Trophoblast cell (in vitro differentiated cells and primary cell): Measurements from ENCODE around the gene OTUB1.

Experiments
- DNase-seq, 2 donors: peaks; one replicate each; pipeline ENCODE4 v3.0.0-alpha.2; 2016
- H2AFZ ChIP-seq: 2 replicates; pipeline ENCODE4 v1.6.1; 2013; ENCODE audit warnings: low read length, moderate library complexity, mild to moderate bottlenecking; ENCODE audit not compliant: insufficient read depth, poor library complexity
- H2AK5ac ChIP-seq: 2 replicates; pipeline ENCODE4 v1.6.1; 2013; ENCODE audit warnings: mild to moderate bottlenecking, low read length
- H2BK120ac ChIP-seq: 2 replicates; pipeline ENCODE4 v1.6.1; 2013; ENCODE audit warnings: low read length, mild to moderate bottlenecking, moderate library complexity; ENCODE audit not compliant: insufficient read depth, poor library complexity
- H2BK12ac ChIP-seq: 2 replicates; pipeline ENCODE4 v1.6.1; 2013; ENCODE audit warnings: mild to moderate bottlenecking, low read length, moderate library complexity
- H2BK5ac ChIP-seq: 2 replicates; pipeline ENCODE4 v1.6.1; 2013; ENCODE audit warnings: low read length, low read depth, moderate library complexity, mild to moderate bottlenecking; ENCODE audit not compliant: poor library complexity
- H3K14ac ChIP-seq: 2 replicates; pipeline ENCODE4 v1.6.1; 2013; ENCODE audit warnings: mild to moderate bottlenecking, low read length
- H3K18ac ChIP-seq: 2 replicates; pipeline ENCODE4 v1.6.1; 2013; ENCODE audit warnings: mild to moderate bottlenecking, low read length
- H3K23ac ChIP-seq: 2 replicates; pipeline ENCODE4 v1.6.1; 2013; ENCODE audit warnings: low read length
- H3K27ac ChIP-seq: 2 replicates; pipeline ENCODE4 v1.5.1; 2013; ENCODE audit warnings: low read depth, mild to moderate bottlenecking, inconsistent platforms, low read length, moderate library complexity
- H3K27me3 ChIP-seq: 2 replicates; pipeline ENCODE4 v1.6.1; 2013; ENCODE audit warnings: inconsistent platforms, mild to moderate bottlenecking, low read length, moderate library complexity; ENCODE audit not compliant: insufficient read depth
- H3K36me3 ChIP-seq, 2 experiments: 1 replicate in 1 of 2; 2 replicates in 1 of 2; pipeline ENCODE4 v1.6.1; 2013; ENCODE audit warnings: low read length in 2 of 2, mild to moderate bottlenecking in 2 of 2, moderate library complexity in 1 of 2; ENCODE audit not compliant: insufficient read depth in 2 of 2, control insufficient read depth in 1 of 2
- H3K4ac ChIP-seq: 2 replicates; pipeline ENCODE4 v1.6.1; 2013; ENCODE audit warnings: low read depth, mild to moderate bottlenecking, low read length, moderate library complexity
- H3K4me1 ChIP-seq, 2 experiments: 1 replicate in 1 of 2; 2 replicates in 1 of 2; pipeline ENCODE4 v1.6.1; 2013; ENCODE audit warnings: low read length in 2 of 2, mild to moderate bottlenecking in 2 of 2, moderate library complexity in 1 of 2; ENCODE audit not compliant: insufficient read depth in 2 of 2, control insufficient read depth in 1 of 2
- H3K4me2 ChIP-seq: 2 replicates; pipeline ENCODE4 v1.6.1; 2013; ENCODE audit warnings: inconsistent platforms, mild to moderate bottlenecking, low read length, moderate library complexity
- H3K4me3 ChIP-seq: 2 replicates; pipeline ENCODE4 v1.5.1; 2013; ENCODE audit warnings: mild to moderate bottlenecking, low read depth, low read length, inconsistent platforms
- H3K79me1 ChIP-seq: one replicate; pipeline ENCODE4 v1.6.1; 2013; ENCODE audit warnings: low read length
- H3K79me2 ChIP-seq: 2 replicates; pipeline ENCODE4 v1.6.1; 2013; ENCODE audit warnings: low read length, mild to moderate bottlenecking; ENCODE audit not compliant: control insufficient read depth, insufficient read depth, poor library complexity
- H3K9ac ChIP-seq: 2 replicates; pipeline ENCODE4 v1.6.1; 2013; ENCODE audit warnings: mild to moderate bottlenecking, low read length
- H3K9me3 ChIP-seq: 2 replicates; pipeline ENCODE4 v1.6.1; 2013; ENCODE audit warnings: low read depth, mild to moderate bottlenecking, control low read depth, inconsistent platforms, low read length; ENCODE audit not compliant: insufficient read depth
- H4K12ac ChIP-seq: 2 replicates; pipeline ENCODE4 v1.6.1; 2013; ENCODE audit warnings: low read depth, mild to moderate bottlenecking, low read length, moderate library complexity
- H4K8ac ChIP-seq: 2 replicates; pipeline ENCODE4 v1.6.1; 2013; ENCODE audit warnings: low read depth, mild to moderate bottlenecking, low read length, moderate library complexity
- H4K91ac ChIP-seq: one replicate; pipeline ENCODE4 v1.6.1; 2013; ENCODE audit warnings: low read depth, mild to moderate bottlenecking, low read length, moderate library complexity
- WGBS: extraction: QIAGEN DNeasy Blood & Tissue Kit; methylation state at CpG from one replicate; pipeline ENCODE4 v1.1.7; 2013; ENCODE audit warnings: missing lambda C conversion rate; ENCODE audit not compliant: insufficient read length, insufficient coverage; ENCODE audit errors: extremely low coverage; 5-methylcytosine and 5-hydroxymethylcytosine counted together

OTUB1 gene

DNA sequence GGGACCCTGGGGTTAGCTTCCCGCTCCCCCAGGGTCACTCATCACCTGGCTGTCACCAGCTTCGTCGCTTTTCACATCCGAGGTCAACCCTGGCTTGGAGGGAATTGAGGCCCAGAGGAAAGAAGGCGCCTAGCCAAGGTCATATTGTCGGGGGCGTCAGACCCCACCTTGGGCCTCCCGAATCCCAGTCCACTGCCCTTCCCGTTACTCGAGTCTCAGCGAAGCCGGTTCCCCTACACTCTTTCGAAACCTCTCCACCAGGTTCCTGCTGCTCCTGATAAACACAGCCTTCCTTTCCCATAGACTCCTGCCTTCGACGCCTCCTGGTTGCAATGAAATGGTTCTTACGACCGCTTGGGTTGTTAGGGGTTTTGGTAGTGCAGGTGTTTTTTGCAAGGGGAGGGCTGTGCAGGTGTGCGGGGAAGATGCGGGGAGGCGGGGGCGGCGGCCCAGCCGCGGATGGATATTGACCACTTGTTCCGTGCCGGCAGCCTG, 46.8 kb upstream of the OTUB1 start:
- Histone ChIP-seq H3K27me3 (no peaks in the 10 kb centered on the region), H3K4me3 (peak overlapping the region; percentile 95), H2BK12ac (no peak overlapping the region), H3K36me3 (peaks cover 5 to 10% of the 10 kb centered on the region in 2 experiments), H3K4ac (peak overlapping the region; percentile 70), H4K91ac (peak overlapping the region; percentile 89), H4K8ac (peak overlapping the region; percentile 95), H3K9ac (peak overlapping the region; percentile 95), H3K4me1 (peaks cover 3 to 7% of the 10 kb centered on the region in 2 experiments), H3K79me2 (peaks cover 2% of the 10 kb centered on the region), H2AFZ (no peak overlapping the region), H3K18ac (no peak overlapping the region), H2BK120ac (no peak overlapping the region), H2AK5ac (no peak overlapping the region), H2BK5ac (no peak overlapping the region), H3K79me1 (peaks cover 8% of the 10 kb centered on the region), H4K12ac (no peak overlapping the region), H3K4me2 (peak overlapping the region; percentile 92), H3K9me3 (peaks cover 4% of the 10 kb centered on the region), H3K23ac (no peak overlapping the region), H3K14ac (no peak overlapping the region), H3K27ac (no peak overlapping the region)
- no CpG with 5 or more reads among the region's 26 CpGs for WGBS
- peak; percentile 35 to 49 for DNase-seq

DNA sequence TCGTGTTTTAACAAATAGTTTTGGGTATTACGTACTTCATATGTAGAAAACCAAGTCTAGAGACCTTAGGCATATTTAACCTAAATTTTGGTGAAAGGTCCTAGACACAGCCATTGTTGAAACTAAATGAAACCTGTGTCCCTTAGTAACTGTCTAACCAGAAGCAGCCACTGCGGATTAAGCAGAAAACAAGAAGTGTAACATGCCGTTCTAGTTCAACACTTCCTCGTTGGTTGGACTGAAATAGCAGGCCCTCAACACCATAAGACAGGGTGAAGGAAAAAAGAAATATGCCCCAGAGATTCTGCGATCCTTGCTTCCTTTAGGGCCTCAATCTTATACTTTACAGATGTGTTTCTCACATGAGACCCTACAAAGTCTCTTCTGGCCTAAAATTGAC, 45.5 kb upstream of the OTUB1 start:
- Histone ChIP-seq H3K79me2 (peaks cover 2% of the 10 kb centered on the region), H3K23ac (no peak overlapping the region), H3K4me1 (peaks cover 0 to 2% of the 10 kb centered on the region in 2 experiments), H4K8ac (no peak overlapping the region), H2AFZ (no peak overlapping the region), H3K4me2 (no peak overlapping the region), H2AK5ac (no peak overlapping the region), H3K27ac (no peak overlapping the region), H3K79me1 (peaks cover 2% of the 10 kb centered on the region), H2BK120ac (no peak overlapping the region), H3K27me3 (no peaks in the 10 kb centered on the region), H4K12ac (no peak overlapping the region), H3K14ac (no peak overlapping the region), H4K91ac (no peak overlapping the region), H3K4ac (no peak overlapping the region), H3K9me3 (peaks cover 6% of the 10 kb centered on the region), H3K9ac (no peak overlapping the region), H3K36me3 (peaks cover 8 to 10% of the 10 kb centered on the region in 2 experiments), H3K4me3 (no peak overlapping the region), H2BK5ac (no peak overlapping the region), H2BK12ac (no peak overlapping the region), H3K18ac (no peak overlapping the region)
- no CpG with 5 or more reads among the region's 6 CpGs for WGBS
- DNase-seq = peak in 1 of 2 donors; percentile 49

DNA sequence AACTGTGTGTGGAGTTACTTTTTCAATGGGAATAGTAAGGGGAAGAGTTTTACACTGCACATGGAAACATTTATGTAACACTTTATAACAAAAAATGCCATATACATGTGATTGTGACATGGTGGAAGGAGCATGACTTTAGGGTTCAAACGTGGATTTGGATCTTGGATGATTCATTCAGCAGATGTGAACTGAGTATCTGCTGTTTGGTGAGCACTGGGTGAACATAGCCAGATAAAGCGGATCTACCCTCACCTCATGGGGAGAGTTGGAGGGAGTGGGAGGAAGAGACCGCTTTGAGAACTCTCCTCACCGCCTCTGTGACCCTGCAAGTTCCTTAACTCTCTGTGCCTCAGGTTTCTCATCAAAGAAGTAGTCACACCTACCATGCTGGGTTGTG, 44.3 kb upstream of the OTUB1 start:
- Histone ChIP-seq H3K9ac (no peak overlapping the region), H2BK5ac (no peak overlapping the region), H3K4me2 (no peak overlapping the region), H3K18ac (no peak overlapping the region), H3K4ac (peak overlapping the region; percentile 37), H4K91ac (no peak overlapping the region), H2AK5ac (no peak overlapping the region), H3K14ac (no peak overlapping the region), H3K9me3 (peaks cover 6% of the 10 kb centered on the region), H2BK12ac (no peak overlapping the region), H3K27ac (no peak overlapping the region), H4K8ac (no peak overlapping the region), H2AFZ (no peak overlapping the region), H2BK120ac (no peak overlapping the region), H3K4me3 (no peak overlapping the region), H3K4me1 (peaks cover 0 to 2% of the 10 kb centered on the region in 2 experiments), H3K23ac (no peak overlapping the region), H3K36me3 (peaks cover 16 to 19% of the 10 kb centered on the region in 2 experiments), H3K79me1 (peaks cover 2% of the 10 kb centered on the region), H4K12ac (no peak overlapping the region), H3K79me2 (peaks cover 2% of the 10 kb centered on the region), H3K27me3 (no peaks in the 10 kb centered on the region)
- no CpG with 5 or more reads among the region's 4 CpGs for WGBS
- no peak for DNase-seq

DNA sequence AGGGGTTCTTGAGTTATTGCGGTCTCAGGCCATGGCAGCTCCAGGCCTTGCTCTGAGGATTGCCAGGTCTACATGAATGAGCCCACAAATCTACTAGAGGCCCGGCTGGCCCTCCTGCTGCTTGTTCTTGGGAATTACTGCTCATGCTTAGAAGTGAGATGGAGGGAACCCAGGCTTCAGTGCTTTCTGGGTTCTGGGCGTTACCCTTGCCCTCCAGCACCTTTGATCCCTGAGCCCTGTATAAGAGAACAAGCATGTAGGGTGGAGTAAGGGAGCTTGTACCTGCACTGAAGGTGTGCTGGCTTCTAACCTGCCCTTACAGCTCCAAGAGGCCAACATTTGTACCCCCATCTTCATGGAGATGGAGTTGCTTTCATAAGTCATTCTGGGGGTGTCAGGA, 43.4 kb upstream of the OTUB1 start:
- H3K4me1 ChIP-seq = peaks cover 0 to 2% of the 10 kb centered on the region in 2 experiments
- H3K9me3 ChIP-seq = peaks cover 6% of the 10 kb centered on the region
- no peak overlapping the region for H2BK120ac ChIP-seq
- no peak overlapping the region for H3K9ac ChIP-seq
- H2BK5ac ChIP-seq = no peak overlapping the region
- H3K4me3 ChIP-seq = no peak overlapping the region
- no peaks in the 10 kb centered on the region for H3K27me3 ChIP-seq
- peaks cover 2% of the 10 kb centered on the region for H3K79me2 ChIP-seq
- no peak for DNase-seq
- no CpG with 5 or more reads among the region's 3 CpGs for WGBS
- H3K23ac ChIP-seq = no peak overlapping the region
- H4K12ac ChIP-seq = no peak overlapping the region
- no peak overlapping the region for H2BK12ac ChIP-seq
- peak overlapping the region; percentile 55 for H3K4ac ChIP-seq
- H2AFZ ChIP-seq = no peak overlapping the region
- no peak overlapping the region for H3K4me2 ChIP-seq
- no peak overlapping the region for H2AK5ac ChIP-seq
- no peak overlapping the region for H4K8ac ChIP-seq
- no peak overlapping the region for H3K18ac ChIP-seq
- no peak overlapping the region for H3K27ac ChIP-seq
- H3K14ac ChIP-seq = no peak overlapping the region
- peaks cover 2% of the 10 kb centered on the region for H3K79me1 ChIP-seq
- peaks cover 16 to 20% of the 10 kb centered on the region in 2 experiments for H3K36me3 ChIP-seq
- H4K91ac ChIP-seq = no peak overlapping the region
